ENCODE data around the gene SIX2. TPM values are rescaled to one million over a fixed set of nuclear protein-coding genes. Genes with fewer than 3 reads are reported as not detected.
"Not testable (repeated sequence)": the region's sequence is repeated elsewhere in the genome, so short reads cannot be mapped to it uniquely, and the experiment has no call there.

Gene SIX2
- total RNA-seq, 1 donor from 2014 or later = 4.2 TPM

GRCh38 chr2:45040786-45041185, 31.5 kb upstream of the SIX2 start:
- DNase-seq (ENCODE audit: low read depth) = no peak
- no peak for FAIRE-seq

GRCh38 chr2:45039804-45040203, 30.6 kb upstream of the SIX2 start:
- not testable (repeated sequence) for DNase-seq (ENCODE audit: low read depth); H3K4me3 ChIP-seq (ENCODE audit: low read depth, low read length); H3K36me3 ChIP-seq (ENCODE audit: control insufficient read depth, insufficient read depth, low read length); H3K27me3 ChIP-seq (ENCODE audit: control insufficient read depth, insufficient read depth, low read length); FAIRE-seq

More at GRCh38 chr2:45040786-45041185, 31.5 kb upstream of the SIX2 start:
- Histone ChIP-seq H3K4me3 (ENCODE audit: low read depth, low read length) (no peak overlapping the region), H3K36me3 (ENCODE audit: control insufficient read depth, insufficient read depth, low read length) (no peaks in the 10 kb centered on the region), H3K27me3 (ENCODE audit: control insufficient read depth, insufficient read depth, low read length) (no peaks in the 10 kb centered on the region)
- TF ChIP-seq CTCF (IDR thresholded peaks at IDR 0.05; ENCODE audit: insufficient read depth, low read length, severe bottlenecking) = no peak

- not testable (repeated sequence) for DNase-seq (ENCODE audit: low read depth); FAIRE-seq
Observed at GRCh38 chr2:45038861-45039260, 29.6 kb upstream of the SIX2 start.

GRCh38 chr2:45033302-45033701, 24.1 kb upstream of the SIX2 start:
- peaks cover 2% of the 10 kb centered on the region for H3K27me3 ChIP-seq (ENCODE audit: control insufficient read depth, insufficient read depth, low read length)
- FAIRE-seq = no peak

More at GRCh38 chr2:45038861-45039260, 29.6 kb upstream of the SIX2 start:
- not testable (repeated sequence) for H3K4me3 ChIP-seq (ENCODE audit: low read depth, low read length); H3K27me3 ChIP-seq (ENCODE audit: control insufficient read depth, insufficient read depth, low read length); H3K36me3 ChIP-seq (ENCODE audit: control insufficient read depth, insufficient read depth, low read length)

GRCh38 chr2:45031028-45031427, 21.8 kb upstream of the SIX2 start:
- Histone ChIP-seq H3K27me3 (ENCODE audit: control insufficient read depth, insufficient read depth, low read length) (peaks cover 2% of the 10 kb centered on the region), H3K4me3 (ENCODE audit: low read depth, low read length) (no peak overlapping the region), H3K36me3 (ENCODE audit: control insufficient read depth, insufficient read depth, low read length) (no peaks in the 10 kb centered on the region)
- no peak for TF ChIP-seq CTCF (IDR thresholded peaks at IDR 0.05; ENCODE audit: insufficient read depth, low read length, severe bottlenecking)
- DNase-seq (ENCODE audit: low read depth) (no peak), FAIRE-seq (no peak)

More at GRCh38 chr2:45033302-45033701, 24.1 kb upstream of the SIX2 start:
- no peaks in the 10 kb centered on the region for H3K36me3 ChIP-seq (ENCODE audit: control insufficient read depth, insufficient read depth, low read length)
- H3K4me3 ChIP-seq (ENCODE audit: low read depth, low read length) = no peak overlapping the region
- TF ChIP-seq CTCF (IDR thresholded peaks at IDR 0.05; ENCODE audit: insufficient read depth, low read length, severe bottlenecking) = no peak
- no peak for DNase-seq (ENCODE audit: low read depth)

- Histone ChIP-seq H3K27me3 (ENCODE audit: control insufficient read depth, insufficient read depth, low read length) (peaks cover 2% of the 10 kb centered on the region), H3K36me3 (ENCODE audit: control insufficient read depth, insufficient read depth, low read length) (no peaks in the 10 kb centered on the region), H3K4me3 (ENCODE audit: low read depth, low read length) (no peak overlapping the region)
- no peak for DNase-seq (ENCODE audit: low read depth)
- FAIRE-seq = no peak
- no peak for TF ChIP-seq CTCF (IDR thresholded peaks at IDR 0.05; ENCODE audit: insufficient read depth, low read length, severe bottlenecking)
Observed at GRCh38 chr2:45030553-45030952, 21.3 kb upstream of the SIX2 start.

- peaks cover 2% of the 10 kb centered on the region for H3K27me3 ChIP-seq (ENCODE audit: control insufficient read depth, insufficient read depth, low read length)
- H3K4me3 ChIP-seq (ENCODE audit: low read depth, low read length) = no peak overlapping the region
- no peaks in the 10 kb centered on the region for H3K36me3 ChIP-seq (ENCODE audit: control insufficient read depth, insufficient read depth, low read length)
- TF ChIP-seq CTCF (IDR thresholded peaks at IDR 0.05; ENCODE audit: insufficient read depth, low read length, severe bottlenecking) = no peak
- FAIRE-seq = no peak
- DNase-seq (ENCODE audit: low read depth) = no peak
Observed at GRCh38 chr2:45029215-45029614, 20.0 kb upstream of the SIX2 start.

Measured in bronchial epithelial cell (primary cell).